ENCODE measurements around the gene PCSK1.
"Not testable (repeated sequence)": the region's sequence is repeated elsewhere in the genome, so short reads cannot be mapped to it uniquely, and the experiment has no call there.

The PCSK1 gene

GRCh38 chr5:96425443-96425842 lies 7.6 kb downstream of the PCSK1 start:
- DNase-seq = no peak

DNA sequence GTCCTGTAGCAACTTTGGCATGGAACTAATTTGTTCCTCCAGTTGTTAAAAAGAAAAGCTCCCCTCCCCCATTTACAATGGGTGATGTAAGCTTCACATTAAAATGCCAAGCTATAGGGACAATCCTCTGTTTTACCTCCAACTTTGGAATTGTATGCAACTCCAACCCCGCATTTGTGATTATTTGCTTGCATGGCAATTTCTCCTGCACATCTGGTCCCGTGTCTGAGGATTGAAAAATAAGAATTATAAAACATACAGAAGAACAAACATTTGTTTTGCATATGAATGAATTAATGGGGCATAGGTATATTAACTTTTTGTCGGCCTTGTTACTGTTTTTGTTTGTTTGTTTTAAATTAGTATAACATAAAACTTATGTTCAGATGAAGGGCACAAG lies 17.2 kb downstream of the PCSK1 start:
- no peak for DNase-seq

GRCh38 chr5:96412868-96413449 lies 20.1 kb downstream of the PCSK1 start:
- no peak for DNase-seq

- DNase-seq = peak; percentile 91
These were observed 23.0 kb downstream of the PCSK1 start for GRCh38 chr5:96410013-96410412.

- no peak for DNase-seq
These were observed 24.1 kb downstream of the PCSK1 start for GRCh38 chr5:96408841-96409538.

DNA sequence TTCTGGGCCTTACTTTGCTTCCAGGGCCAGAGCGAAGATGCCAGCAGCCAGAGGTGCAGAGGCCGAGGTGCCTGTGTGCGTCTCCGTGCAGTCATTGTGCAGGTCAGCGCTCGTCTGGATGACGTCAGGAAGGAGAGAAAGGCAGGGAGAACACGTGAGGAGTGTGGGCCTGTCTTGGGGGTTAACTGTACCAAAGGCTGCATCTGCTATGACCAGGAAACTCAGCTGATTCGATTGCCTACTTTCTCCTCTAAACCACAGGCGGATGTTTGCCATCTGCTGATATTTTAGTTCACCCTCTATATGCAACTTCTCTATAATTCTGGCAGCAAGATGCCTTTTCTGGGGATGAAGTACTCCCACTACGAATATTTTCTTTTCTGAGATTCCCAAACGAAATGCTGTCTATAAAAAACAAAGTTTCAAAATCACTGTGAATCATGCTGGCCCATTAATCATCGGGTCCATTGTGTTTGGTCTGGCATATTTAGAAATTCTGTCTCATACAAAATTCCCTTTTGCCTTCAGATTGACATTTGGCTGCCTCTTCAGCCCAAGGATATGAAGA lies 24.8 kb downstream of the PCSK1 start:
- DNase-seq = no peak

DNA sequence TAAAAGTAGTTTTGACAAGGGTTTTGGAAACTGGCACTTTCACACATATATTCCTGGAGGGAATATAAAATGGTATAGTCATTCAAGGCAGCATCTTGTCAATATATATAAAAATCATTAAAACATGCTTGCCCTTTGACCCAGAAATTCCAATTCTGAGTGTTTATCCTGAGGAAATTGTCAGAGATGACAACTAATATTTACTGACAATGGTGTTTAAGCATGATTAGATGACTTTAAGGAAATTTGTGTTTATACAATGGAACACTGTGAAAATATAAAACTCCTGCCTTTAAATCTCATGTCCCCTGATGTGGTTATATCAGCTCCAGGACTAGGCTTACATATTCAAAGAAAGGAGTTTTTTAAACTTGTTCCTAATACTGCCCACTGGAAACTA lies 25.6 kb downstream of the PCSK1 start:
- DNase-seq = no peak

GRCh38 chr5:96404191-96404867 lies 28.7 kb downstream of the PCSK1 start:
- DNase-seq = no peak

GRCh38 chr5:96402500-96402899 lies 30.5 kb downstream of the PCSK1 start:
- no peak for DNase-seq

- no peak for DNase-seq
These were observed 36.2 kb downstream of the PCSK1 start for GRCh38 chr5:96396878-96397277.

DNA sequence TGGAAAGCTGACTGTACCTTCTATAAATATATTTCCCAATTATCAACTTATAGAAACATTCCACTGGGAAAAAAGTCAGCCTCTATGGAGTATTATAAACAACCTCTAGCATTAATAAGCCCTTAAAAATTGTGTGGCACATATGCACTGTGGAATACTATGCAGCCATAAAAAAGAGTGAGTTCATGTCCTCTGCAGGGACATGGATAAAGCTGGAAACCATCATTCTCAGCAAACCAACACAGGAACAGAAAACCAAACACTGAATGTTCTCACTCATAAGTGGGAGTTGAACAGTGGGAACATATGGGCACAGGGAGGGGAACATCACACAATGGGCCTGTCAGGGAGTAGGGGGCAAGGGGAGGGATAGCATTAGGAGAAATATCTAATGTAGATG lies 37.8 kb downstream of the PCSK1 start:
- DNase-seq = not testable (repeated sequence)

DNA sequence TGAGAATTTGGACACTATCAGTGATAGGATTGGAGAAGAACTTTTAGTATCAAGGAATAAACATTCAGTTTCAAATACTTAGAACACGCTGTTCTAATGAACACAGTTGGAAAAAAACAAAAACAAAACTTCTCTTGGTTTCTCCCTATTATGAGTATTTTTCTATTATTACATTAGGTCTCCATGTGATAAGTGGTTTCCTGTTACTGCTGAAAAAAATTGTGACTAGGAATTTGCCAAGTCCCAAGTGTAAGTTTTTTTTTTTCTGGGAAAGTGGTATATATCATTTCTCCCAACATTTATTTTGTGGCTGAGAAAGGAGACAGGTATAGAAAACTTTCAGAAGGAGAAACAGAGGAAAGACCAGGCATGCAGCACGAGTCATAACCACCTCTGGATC lies 41.1 kb downstream of the PCSK1 start:
- no peak for DNase-seq

DNA sequence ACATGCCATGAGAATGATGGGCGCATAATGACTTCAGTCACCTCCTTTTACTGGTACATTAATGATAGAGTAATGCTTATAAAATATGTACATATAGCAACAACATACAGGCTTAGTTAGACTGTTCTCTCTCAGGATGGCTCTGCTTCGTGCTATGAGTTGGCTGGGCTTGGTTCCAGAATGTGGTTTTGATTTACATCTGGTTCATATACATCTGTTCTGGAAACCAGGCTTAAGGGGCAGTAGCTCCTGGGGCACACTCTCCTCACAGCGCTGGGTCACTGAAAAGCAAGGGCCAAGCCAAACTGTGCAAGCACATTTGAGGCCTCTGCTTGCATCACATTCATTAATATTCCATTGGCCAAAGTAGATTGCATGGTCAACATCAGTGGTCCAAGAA lies 44.9 kb downstream of the PCSK1 start:
- no peak for DNase-seq

DNA sequence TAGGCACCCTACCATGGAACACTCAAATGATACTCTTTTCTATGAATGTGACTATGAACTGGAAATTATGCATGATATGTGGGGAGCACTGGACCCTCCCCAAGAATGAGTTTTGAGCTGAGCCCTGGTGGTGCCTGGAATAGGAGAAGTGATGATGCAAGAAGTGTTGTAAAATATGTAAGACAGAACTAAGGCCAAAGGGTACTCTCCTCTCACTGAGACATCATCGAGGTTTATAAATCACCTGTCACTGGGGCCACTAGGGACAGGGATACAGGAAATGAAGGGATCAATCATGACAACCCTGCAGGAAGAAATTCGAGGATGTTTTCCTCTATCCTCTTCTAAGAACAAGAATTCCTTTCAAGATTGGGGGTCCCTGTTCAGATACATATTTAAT lies 45.4 kb downstream of the PCSK1 start:
- DNase-seq = no peak

- no peak for DNase-seq
These were observed 47.5 kb downstream of the PCSK1 start for GRCh38 chr5:96385538-96385937.

DNA sequence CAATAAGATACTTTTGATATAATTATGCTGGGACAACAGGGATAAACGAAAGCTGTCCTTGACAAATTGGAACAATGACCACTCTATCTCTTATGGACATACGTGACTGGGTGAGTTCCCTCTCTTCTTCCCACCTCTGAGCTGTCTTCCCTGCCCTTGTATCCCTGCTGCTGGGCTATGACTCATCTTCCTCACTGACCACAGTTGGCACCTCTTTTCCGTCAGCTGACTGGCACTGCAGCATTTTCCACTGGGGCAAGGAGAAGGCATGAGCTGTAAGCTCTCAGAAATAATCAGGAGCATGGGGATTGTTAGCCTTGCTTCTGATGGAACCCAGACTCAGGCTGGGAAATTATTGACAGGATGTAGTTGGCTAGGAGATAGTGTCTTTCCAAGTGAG lies 48.7 kb downstream of the PCSK1 start:
- no peak for DNase-seq

- DNase-seq = peak; percentile 23
These were observed 51.5 kb downstream of the PCSK1 start for GRCh38 chr5:96381526-96381925.

- no peak for DNase-seq
These were observed 53.2 kb downstream of the PCSK1 start for GRCh38 chr5:96379896-96380295.

DNA sequence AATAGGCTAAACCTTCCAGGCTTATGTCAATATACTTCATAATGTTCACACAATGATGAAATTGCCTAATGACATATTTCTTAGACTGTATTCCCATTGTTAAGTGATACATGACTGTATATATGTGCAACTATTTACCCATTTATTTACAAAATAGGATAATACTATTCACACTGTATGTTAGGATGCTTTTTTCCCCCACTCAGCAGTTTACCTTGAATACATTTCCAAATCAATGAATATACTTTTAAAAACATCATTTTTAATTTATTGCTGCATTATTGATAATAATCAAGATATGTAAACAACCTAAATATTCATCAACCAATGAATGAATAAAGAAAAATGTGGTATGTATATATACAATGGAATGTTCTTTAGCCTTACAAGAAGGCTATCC lies 55.5 kb downstream of the PCSK1 start:
- no peak for DNase-seq

DNA sequence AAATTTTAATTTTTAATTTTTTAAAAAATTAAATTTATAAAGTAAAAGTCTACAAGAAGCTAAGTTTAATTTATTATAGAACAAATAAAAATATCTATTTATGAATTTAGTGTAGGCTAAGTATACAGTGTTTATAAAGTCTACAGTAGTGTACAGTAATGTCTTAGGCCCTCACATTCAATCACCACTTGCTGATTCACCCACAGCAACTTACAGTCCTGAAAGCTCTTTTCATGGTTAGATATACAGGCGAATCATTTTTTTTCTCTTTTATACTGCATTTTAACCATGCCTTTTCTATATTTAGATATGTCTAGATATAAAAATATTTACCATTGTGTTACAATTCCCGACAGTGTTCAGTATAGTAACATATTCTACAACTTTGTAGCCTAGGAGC lies 55.9 kb downstream of the PCSK1 start:
- no peak for DNase-seq

DNA sequence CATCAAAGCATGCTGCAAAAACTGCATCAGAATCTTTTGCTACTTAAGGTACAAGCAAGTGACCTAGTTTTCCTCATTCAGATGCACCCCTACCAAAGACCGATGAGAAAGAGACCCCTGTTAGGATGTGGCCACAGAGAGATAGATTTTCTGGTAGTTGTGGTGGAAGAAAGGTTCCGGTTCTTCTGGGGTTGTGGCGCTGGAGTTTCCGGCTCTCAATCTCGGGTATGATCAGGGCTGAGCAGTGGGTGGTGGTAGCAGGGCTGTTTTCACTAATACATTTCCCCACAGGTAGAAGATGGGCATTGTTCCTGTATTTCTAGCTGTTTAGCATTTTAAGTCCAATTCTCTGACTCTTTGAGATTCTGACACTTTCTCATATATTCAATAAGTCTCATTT lies 58.4 kb downstream of the PCSK1 start:
- DNase-seq = no peak

DNA sequence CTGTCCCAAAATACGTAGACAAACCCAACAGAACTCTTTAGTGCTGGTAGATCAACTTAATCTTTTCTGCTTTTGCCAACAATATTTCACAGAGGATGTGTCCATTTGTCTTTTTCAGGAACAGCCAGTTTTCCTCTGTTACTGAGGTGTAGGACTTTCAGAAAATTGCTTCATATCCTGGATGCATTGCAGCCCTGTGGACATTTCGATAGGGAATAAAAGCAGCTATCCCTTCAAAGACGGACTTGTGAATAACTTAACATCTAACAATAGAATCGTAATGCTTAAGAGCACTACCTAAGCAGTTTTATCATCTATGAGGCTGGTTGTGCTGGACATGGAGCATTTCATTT lies 59.7 kb downstream of the PCSK1 start:
- no peak for DNase-seq

DNA sequence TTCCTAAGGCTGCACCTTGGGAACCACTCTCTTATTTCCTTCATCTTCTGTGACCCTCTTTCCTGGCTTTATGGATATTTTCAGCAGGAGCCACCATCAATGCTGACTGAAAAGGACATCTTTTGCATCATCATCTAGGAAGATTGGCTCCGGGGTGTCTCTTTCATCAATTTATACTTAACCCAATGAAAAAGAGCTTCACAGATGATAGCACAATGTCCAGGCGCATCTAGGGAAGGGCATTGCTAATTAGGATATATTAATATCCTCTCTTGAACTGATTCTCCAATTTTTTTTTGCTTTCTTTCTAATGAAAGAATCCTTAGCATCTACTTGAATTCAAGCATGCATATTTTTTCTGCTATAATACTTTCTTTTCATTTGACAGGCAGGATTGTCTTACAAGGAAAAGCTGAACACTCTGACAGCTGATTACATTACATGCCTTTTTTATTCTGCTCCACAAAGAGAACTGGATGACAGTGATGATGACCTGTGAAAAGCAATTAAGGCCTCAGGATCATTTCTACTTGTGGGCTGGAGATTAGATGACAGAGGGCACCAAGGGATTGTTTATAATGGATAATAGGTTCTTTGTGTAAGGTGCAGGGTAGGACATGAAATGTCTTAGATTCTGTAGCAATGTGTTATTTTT lies 60.2 kb downstream of the PCSK1 start:
- DNase-seq = no peak

- DNase-seq = no peak
These were observed 62.1 kb downstream of the PCSK1 start for GRCh38 chr5:96370976-96371375.
